SU-DHL-6 (cell line): Measurements from ENCODE around the gene BRD4.
"Not testable (repeated sequence)": the region's sequence is repeated elsewhere in the genome, so short reads cannot be mapped to it uniquely, and the experiment has no call there.

ENCODE experiments used
- CTCF ChIP-seq: fragments of 200-600 bp; sonication (generic); IDR thresholded peaks from one replicate; pipeline ENCODE4 v1.5.1; 2017; ENCODE audit warnings: antibody characterized with exemption, mild to moderate bottlenecking, low read length, moderate library complexity; ENCODE audit not compliant: insufficient read depth, poor library complexity, severe bottlenecking
- EZH2phosphoT487 ChIP-seq: fragments of 200-600 bp; sonication (generic), shearing (Covaris generic); conservative IDR thresholded peaks from 2 replicates; pipeline ENCODE4 v1.6.1; 2018; ENCODE audit warnings: mild to moderate bottlenecking, antibody characterized with exemption, low read length, moderate library complexity, mixed read lengths

DNA sequence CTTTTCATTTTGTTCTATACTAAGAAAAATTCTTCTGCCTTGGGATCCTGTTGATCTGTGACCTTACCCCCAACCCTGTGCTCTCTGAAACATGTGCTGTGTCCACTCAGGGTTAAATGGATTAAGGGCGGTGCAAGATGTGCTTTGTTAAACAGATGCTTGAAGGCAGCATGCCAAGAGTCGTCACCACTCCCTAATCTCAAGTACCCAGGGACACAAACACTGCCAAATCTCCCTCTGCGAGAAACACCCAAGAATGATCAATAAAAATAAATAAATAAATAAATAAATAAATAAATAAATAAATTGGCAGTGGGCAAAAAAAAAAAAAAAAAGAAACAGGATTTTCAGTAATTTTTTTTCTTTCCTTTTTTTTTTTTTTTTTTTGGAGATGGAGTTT is 31.5 kb upstream of the BRD4 start:
- not testable (repeated sequence) for TF ChIP-seq CTCF, EZH2phosphoT487
